Aorta (tissue), 5 donors: ENCODE measurements around the gene CRACR2B. TPM values are rescaled to one million over a fixed set of nuclear protein-coding genes. Genes with fewer than 3 reads are reported as not detected.

ENCODE experiments used
- ATAC-seq: fragments of 200-7000 bp; cut with Tn5 transposase; one replicate; pipeline ENCODE4 v1.9.1; 2022; ENCODE audit warnings: moderate library complexity; ENCODE audit not compliant: low FRiP score
- DNase-seq, 2 donors: peaks; one replicate each; pipeline ENCODE4 v3.0.0-alpha.2; 2020
- H3K27ac ChIP-seq, 2 donors: one replicate each; pipeline ENCODE4 v1.5.1; 2013; ENCODE audit warnings: low read length in 2 of 2, mild to moderate bottlenecking in 2 of 2, moderate library complexity in 2 of 2, control low read depth in 1 of 2, inconsistent platforms in 1 of 2, low read depth in 1 of 2
- H3K27me3 ChIP-seq, 2 donors: one replicate each; pipeline ENCODE4 v1.6.1; 2013; ENCODE audit warnings: control low read depth in 1 of 2, low read length in 1 of 2, mild to moderate bottlenecking in 1 of 2, moderate library complexity in 1 of 2; ENCODE audit not compliant: insufficient read depth in 2 of 2, control insufficient read depth in 1 of 2
- H3K36me3 ChIP-seq, 2 donors: one replicate each; pipeline ENCODE4 v1.6.1; 2013; ENCODE audit warnings: control low read depth in 1 of 2, low read length in 1 of 2, mild to moderate bottlenecking in 1 of 2; ENCODE audit not compliant: insufficient read depth in 2 of 2, control insufficient read depth in 1 of 2
- H3K4me1 ChIP-seq, 2 donors: one replicate each; pipeline ENCODE4 v1.6.1; 2013; ENCODE audit warnings: low read length in 2 of 2, control low read depth in 1 of 2, mild to moderate bottlenecking in 1 of 2, moderate library complexity in 1 of 2; ENCODE audit not compliant: insufficient read depth in 2 of 2, control insufficient read depth in 1 of 2
- H3K4me3 ChIP-seq, 2 donors: one replicate each; pipeline ENCODE4 v1.5.1; 2013; ENCODE audit warnings: low read length in 2 of 2, control low read depth in 1 of 2, mild to moderate bottlenecking in 1 of 2
- H3K9me3 ChIP-seq: one replicate; pipeline ENCODE4 v1.6.1; 2013; ENCODE audit warnings: mild to moderate bottlenecking, low read length; ENCODE audit not compliant: control insufficient read depth
- WGBS, 2 donors: extraction: QIAGEN DNeasy Blood & Tissue Kit; methylation state at CpG; one replicate each; pipeline ENCODE4 v1.1.7; 2013; 5-methylcytosine and 5-hydroxymethylcytosine counted together
- intact Hi-C, 2 donors: fragments of 100-400 bp; cut with DNase I; formaldehyde crosslinking; loops; one replicate each; pipeline versions ENCODE4 v1.14.2 to v1.15.0; 2022
- polyA plus RNA-seq, 2 donors: library from polyadenylated mRNA; stranded (reverse); fragments of 200-250 nt; gene quantifications; one replicate each; pipeline ENCODE4 v1.2.3, GENCODE V29; 2013
- total RNA-seq, 2 donors: library from RNA; stranded (reverse); fragmentation: NEBNext Ultra II Directional; extraction: Animal tissue kit (Norgen Biotek cat#: 25700); gene quantifications; one replicate each; pipeline ENCODE4 v1.2.1, GENCODE V29; 2021
- donor health status: healthy with polysubstance abuse.
- donor health status: Bipolar disorder and iron deficiency.
- donor health status: DM: no; HTN: no; CAD: no.
- donor health status: DM: no; HTN: no; CAD: no.
- donor health status: DM: yes; HTN: yes; CAD: no.

CRACR2B gene
- total and polyA plus RNA-seq, 4 donors: 2.2 to 10.5 (median 7.4) TPM

- WGBS, 2 donors: 87 to 90% methylated on average over 17 to 18 of the region's 18 CpGs
- DNase-seq: no peak
- no peak overlapping the region for H3K27ac ChIP-seq
- no peaks in the 10 kb centered on the region for H3K9me3 ChIP-seq
- no peak overlapping the region for H3K4me3 ChIP-seq
- H3K27me3 ChIP-seq: no peaks in the 10 kb centered on the region
- intact Hi-C loops: loop anchor here (2.0 to 5.0 kb wide), 3 partner anchors 64 to 203 kb away; partner anchors contain the start of gene CHID1 (in 1 of the 2)
- H3K4me1 ChIP-seq: no peaks in the 10 kb centered on the region
- ATAC-seq: no peak
- no peaks in the 10 kb centered on the region for H3K36me3 ChIP-seq
These were observed 20.2 kb downstream of the CRACR2B start for GRCh38 chr11:847876-848275.

- Histone ChIP-seq H3K4me1 (no peaks in the 10 kb centered on the region), H3K9me3 (no peaks in the 10 kb centered on the region), H3K27me3 (no peaks in the 10 kb centered on the region), H3K4me3 (no peak overlapping the region), H3K27ac (no peak overlapping the region), H3K36me3 (no peaks in the 10 kb centered on the region)
- ATAC-seq (no peak), DNase-seq (peak in 1 of 2 donors; percentile 88)
- intact Hi-C loops: loop anchor here (2.0 to 5.0 kb wide), 3 partner anchors 64 to 202 kb away; partner anchors contain the start of gene CHID1 (in 1 of the 2)
- 36 to 39% methylated on average over 13 to 14 of the region's 14 CpGs for WGBS, 2 donors
These were observed 20.7 kb downstream of the CRACR2B start for GRCh38 chr11:848380-848931.

GRCh38 chr11:849104-849824, 21.5 kb downstream of the CRACR2B start:
- no peak overlapping the region for H3K27ac ChIP-seq
- DNase-seq (no peak), ATAC-seq (no peak)
- intact Hi-C loops: loop anchor here (2.0 to 5.0 kb wide), 3 partner anchors 63 to 202 kb away; partner anchors contain the start of gene CHID1 (in 1 of the 2)
- no peaks in the 10 kb centered on the region for H3K36me3 ChIP-seq
- 5 to 7% methylated on average over 54 to 71 of the region's 71 CpGs for WGBS, 2 donors
- no peaks in the 10 kb centered on the region for H3K9me3 ChIP-seq
- no peaks in the 10 kb centered on the region for H3K4me1 ChIP-seq
- H3K27me3 ChIP-seq: no peaks in the 10 kb centered on the region
- H3K4me3 ChIP-seq: peak overlapping the region; percentile 23 to 42

GRCh38 chr11:849951-850774, 22.4 kb downstream of the CRACR2B start:
- DNase-seq (no peak), ATAC-seq (no peak)
- peak overlapping the region; percentile 23 to 42 for H3K4me3 ChIP-seq
- H3K27me3 ChIP-seq: no peaks in the 10 kb centered on the region
- H3K4me1 ChIP-seq: no peaks in the 10 kb centered on the region
- H3K27ac ChIP-seq: no peak overlapping the region
- H3K36me3 ChIP-seq: no peaks in the 10 kb centered on the region
- intact Hi-C loops: loop anchor here (2.0 to 5.0 kb wide), 3 partner anchors 62 to 201 kb away; partner anchors contain the start of gene CHID1 (in 1 of the 2)
- no peaks in the 10 kb centered on the region for H3K9me3 ChIP-seq
- 12 to 15% methylated on average over 42 to 97 of the region's 97 CpGs for WGBS, 2 donors

GRCh38 chr11:850775-851763, 23.4 kb downstream of the CRACR2B start:
- WGBS, 2 donors: 59 to 64% methylated on average over 28 of the region's 28 CpGs
- no peaks in the 10 kb centered on the region for H3K9me3 ChIP-seq
- no peak overlapping the region for H3K27ac ChIP-seq
- no peaks in the 10 kb centered on the region for H3K36me3 ChIP-seq
- no peak overlapping the region for H3K4me3 ChIP-seq
- ATAC-seq: no peak
- no peak for DNase-seq
- H3K4me1 ChIP-seq: no peaks in the 10 kb centered on the region
- intact Hi-C loops: no loop called here
- no peaks in the 10 kb centered on the region for H3K27me3 ChIP-seq

- 85 to 88% methylated on average over 8 to 15 of the region's 15 CpGs for WGBS, 2 donors
- ATAC-seq (no peak), DNase-seq (no peak)
- Histone ChIP-seq H3K27me3 (no peaks in the 10 kb centered on the region), H3K9me3 (no peaks in the 10 kb centered on the region), H3K4me3 (no peak overlapping the region), H3K4me1 (no peaks in the 10 kb centered on the region), H3K36me3 (no peaks in the 10 kb centered on the region), H3K27ac (no peak overlapping the region)
- intact Hi-C loops: no loop called here
These were observed 25.0 kb downstream of the CRACR2B start for GRCh38 chr11:852762-853161.

GRCh38 chr11:853682-854448, 26.1 kb downstream of the CRACR2B start:
- no peaks in the 10 kb centered on the region for H3K36me3 ChIP-seq

More at GRCh38 chr11:853682-854448, 26.1 kb downstream of the CRACR2B start:
- Histone ChIP-seq H3K9me3 (no peaks in the 10 kb centered on the region), H3K4me1 (no peaks in the 10 kb centered on the region), H3K4me3 (no peak overlapping the region), H3K27ac (no peak overlapping the region), H3K27me3 (no peaks in the 10 kb centered on the region)
- WGBS, 2 donors: 94% methylated on average over 27 of the region's 27 CpGs
- intact Hi-C loops: no loop called here
- DNase-seq (no peak), ATAC-seq (no peak)
